ENCODE results near the gene ACSM3. TPM values are rescaled to one million over a fixed set of nuclear protein-coding genes. Genes with fewer than 3 reads are reported as not detected.
A peak's percentile ranks its signal among the peaks of the same experiment; 100 is the strongest.
"Not testable (repeated sequence)": the region's sequence is repeated elsewhere in the genome, so short reads cannot be mapped to it uniquely, and the experiment has no call there.

The ACSM3 gene, protein sequence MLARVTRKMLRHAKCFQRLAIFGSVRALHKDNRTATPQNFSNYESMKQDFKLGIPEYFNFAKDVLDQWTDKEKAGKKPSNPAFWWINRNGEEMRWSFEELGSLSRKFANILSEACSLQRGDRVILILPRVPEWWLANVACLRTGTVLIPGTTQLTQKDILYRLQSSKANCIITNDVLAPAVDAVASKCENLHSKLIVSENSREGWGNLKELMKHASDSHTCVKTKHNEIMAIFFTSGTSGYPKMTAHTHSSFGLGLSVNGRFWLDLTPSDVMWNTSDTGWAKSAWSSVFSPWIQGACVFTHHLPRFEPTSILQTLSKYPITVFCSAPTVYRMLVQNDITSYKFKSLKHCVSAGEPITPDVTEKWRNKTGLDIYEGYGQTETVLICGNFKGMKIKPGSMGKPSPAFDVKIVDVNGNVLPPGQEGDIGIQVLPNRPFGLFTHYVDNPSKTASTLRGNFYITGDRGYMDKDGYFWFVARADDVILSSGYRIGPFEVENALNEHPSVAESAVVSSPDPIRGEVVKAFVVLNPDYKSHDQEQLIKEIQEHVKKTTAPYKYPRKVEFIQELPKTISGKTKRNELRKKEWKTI
- total RNA-seq (11.3 TPM), polyA plus RNA-seq (3.5 TPM)

DNA sequence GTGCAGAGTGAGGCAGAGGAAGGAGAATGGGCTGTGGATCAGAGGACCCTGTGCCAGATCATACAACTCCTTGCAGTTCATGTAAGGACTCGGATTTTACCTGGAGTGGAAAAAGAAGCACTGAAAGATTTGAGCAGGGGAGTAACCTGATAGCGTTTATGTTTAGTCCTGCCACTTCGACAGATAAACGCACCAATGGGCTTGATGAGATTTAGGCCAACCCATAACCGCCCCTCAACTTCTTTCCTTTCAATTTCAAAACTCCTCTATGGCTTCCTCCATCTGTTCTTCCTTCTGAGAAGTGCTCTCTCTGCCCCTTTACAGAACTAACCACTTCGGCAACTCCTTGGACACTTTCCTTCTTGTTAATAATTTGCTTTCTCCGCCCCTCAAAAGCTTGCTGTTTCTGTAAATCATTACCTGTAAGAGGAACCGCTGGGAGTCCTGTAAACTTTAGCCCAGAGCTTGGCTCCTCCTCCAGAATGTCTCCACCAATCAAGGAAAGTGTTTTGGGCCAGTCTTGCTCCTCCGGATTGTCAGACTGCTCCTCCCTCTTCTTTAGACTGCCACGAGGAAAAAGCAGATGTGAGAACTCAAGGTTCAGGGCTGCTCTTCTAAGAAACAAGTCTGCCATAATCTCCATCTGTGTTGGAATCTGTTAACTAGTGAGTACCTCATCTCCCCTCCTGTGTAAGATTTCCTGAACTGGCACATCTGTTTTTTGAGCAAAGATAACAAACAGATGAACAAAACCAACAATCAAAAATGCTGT lies at the start of gene ACSM3:
Gene ACSM3 (plus strand): TSS at position 554 of the 772 bp plus-strand sequence. CDS start 6,021 bp downstream, outside the sequence.
- 14% methylated on average over 10 of the region's 10 CpGs for WGBS
- H3K36me3 ChIP-seq (ENCODE audit: insufficient read depth), result no peaks in the 10 kb centered on the region
- peak within 1 kb of the TSS; percentile 61 for H3K27ac ChIP-seq (ENCODE audit: low read depth)
- DNase-seq (ENCODE audit: extremely low spot score), result peak; percentile 90
- peak within 1 kb of the TSS; percentile 12 for H3K4me3 ChIP-seq (ENCODE audit: low read depth, low read length)
- H3K4me1 ChIP-seq (ENCODE audit: insufficient read depth), result no peaks in the 10 kb centered on the region

DNA sequence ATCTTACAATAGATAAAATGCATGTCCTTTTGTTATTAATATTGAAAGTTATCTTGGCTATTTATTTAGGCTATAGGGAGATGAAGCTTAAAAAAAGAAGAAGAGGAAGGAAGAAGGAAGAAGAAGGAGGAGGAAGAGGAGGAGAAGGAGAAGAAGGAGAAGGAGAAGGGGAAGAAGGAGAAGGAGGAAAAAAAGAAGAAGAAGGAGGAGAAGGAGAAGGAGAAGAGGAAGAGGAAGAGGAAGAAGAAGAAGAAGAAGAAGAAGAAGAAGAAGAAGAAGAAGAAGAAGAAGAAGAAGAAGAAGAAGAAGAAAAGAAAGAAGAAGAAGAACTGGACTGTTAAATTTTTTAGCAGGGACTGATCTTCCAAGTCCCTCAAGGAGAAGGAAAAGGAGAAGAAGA lies 46.1 kb upstream of the ACSM3 start:
- DNase-seq (ENCODE audit: extremely low spot score); H3K27ac ChIP-seq (ENCODE audit: low read depth); H3K4me1 ChIP-seq (ENCODE audit: insufficient read depth); H3K4me3 ChIP-seq (ENCODE audit: low read depth, low read length); H3K36me3 ChIP-seq (ENCODE audit: insufficient read depth): not testable (repeated sequence)

DNA sequence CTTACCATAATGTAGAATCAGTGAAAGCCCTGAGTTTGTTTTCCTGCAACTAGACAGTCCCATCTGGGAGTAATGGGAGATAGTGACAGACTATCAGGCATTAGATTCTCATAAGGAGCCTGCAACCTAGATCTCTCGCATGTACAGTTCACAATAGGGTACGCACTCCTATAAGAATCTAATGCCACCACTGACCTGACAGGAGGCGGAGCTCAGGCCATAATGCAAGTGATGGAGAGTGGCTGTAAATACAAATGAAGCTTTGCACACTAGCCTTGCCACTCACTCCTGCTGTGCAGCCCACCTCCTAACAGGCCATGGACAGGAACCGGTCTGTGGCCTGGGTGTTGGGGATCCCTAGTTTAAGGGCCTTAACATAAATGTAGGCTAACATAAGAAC lies 43.6 kb upstream of the ACSM3 start:
- no peak for DNase-seq (ENCODE audit: extremely low spot score)
- no peak overlapping the region for H3K4me3 ChIP-seq (ENCODE audit: low read depth, low read length)
- H3K4me1 ChIP-seq (ENCODE audit: insufficient read depth), result no peaks in the 10 kb centered on the region
- no peaks in the 10 kb centered on the region for H3K36me3 ChIP-seq (ENCODE audit: insufficient read depth)
- no peak overlapping the region for H3K27ac ChIP-seq (ENCODE audit: low read depth)
- 92% methylated on average over 4 of the region's 4 CpGs for WGBS

DNA sequence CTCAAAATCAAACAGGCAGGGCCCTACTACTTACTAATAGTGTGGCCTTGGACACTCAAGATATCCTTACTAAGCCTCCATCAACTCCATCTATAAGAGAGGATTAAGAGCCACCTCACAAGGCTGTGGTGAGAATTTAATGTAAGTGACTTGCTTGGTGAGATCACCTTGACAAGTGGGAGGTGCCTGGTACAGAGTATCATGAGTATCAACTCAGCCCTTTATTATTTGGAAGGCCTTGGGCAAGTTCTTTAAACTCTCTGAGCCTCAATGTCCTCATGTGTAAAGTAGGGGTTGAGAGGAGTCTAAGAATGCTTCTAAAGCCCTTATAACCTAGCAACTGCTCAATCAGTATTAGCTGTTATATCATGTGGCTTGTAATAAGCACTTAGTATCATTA lies 37.2 kb upstream of the ACSM3 start:
- no peak overlapping the region for H3K27ac ChIP-seq (ENCODE audit: low read depth)
- H3K36me3 ChIP-seq (ENCODE audit: insufficient read depth), result no peaks in the 10 kb centered on the region
- no peak for DNase-seq (ENCODE audit: extremely low spot score)
- no peaks in the 10 kb centered on the region for H3K4me1 ChIP-seq (ENCODE audit: insufficient read depth)
- no peak overlapping the region for H3K4me3 ChIP-seq (ENCODE audit: low read depth, low read length)

DNA sequence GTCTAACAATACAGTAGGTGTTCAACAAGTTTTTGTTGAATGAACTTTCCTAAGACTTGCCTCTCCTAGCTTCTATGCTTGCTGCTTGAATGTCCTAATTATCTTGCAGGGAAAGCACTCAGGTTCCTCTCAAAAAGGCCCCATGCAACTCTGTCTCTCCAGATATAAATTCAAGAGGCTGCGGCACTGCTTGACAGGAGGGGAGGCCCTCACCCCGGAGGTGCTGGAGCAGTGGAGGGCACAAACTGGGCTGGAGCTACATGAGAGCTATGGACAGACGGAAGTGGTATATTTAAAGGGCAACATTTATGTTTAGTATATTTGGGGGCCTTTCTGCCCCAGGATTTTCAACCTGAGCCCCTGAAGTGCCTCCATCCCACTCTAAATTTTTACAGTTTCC lies 36.6 kb upstream of the ACSM3 start:
- DNase-seq (ENCODE audit: extremely low spot score), result no peak
- WGBS, result 79% methylated on average over 3 of the region's 3 CpGs

DNA sequence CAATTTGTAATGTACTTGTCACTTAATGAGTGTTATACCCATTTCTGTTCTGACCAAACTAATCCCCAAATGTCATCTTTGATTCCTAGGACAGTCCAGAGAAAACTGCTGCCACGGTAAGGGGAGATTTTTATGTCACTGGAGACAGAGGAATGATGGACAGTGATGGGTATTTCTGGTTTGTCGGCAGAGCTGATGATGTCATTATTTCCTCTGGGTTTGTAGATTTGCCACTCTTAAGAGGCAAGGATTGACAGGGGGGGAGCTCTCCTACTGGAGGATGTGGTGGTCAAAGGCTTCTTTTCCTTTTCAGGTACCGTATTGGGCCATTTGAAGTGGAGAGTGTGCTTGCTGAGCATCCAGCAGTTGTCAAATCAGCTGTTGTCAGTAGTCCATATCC lies 34.7 kb upstream of the ACSM3 start:
- Histone ChIP-seq H3K4me1 (ENCODE audit: insufficient read depth) (no peaks in the 10 kb centered on the region), H3K4me3 (ENCODE audit: low read depth, low read length) (no peak overlapping the region), H3K27ac (ENCODE audit: low read depth) (no peak overlapping the region), H3K36me3 (ENCODE audit: insufficient read depth) (no peaks in the 10 kb centered on the region)
- no peak for DNase-seq (ENCODE audit: extremely low spot score)
- 78% methylated on average over 3 of the region's 3 CpGs for WGBS

More for the DNA sequence above, 36.6 kb upstream of the ACSM3 start:
- H3K4me3 ChIP-seq (ENCODE audit: low read depth, low read length), result no peak overlapping the region
- H3K36me3 ChIP-seq (ENCODE audit: insufficient read depth), result no peaks in the 10 kb centered on the region
- no peak overlapping the region for H3K27ac ChIP-seq (ENCODE audit: low read depth)
- H3K4me1 ChIP-seq (ENCODE audit: insufficient read depth), result no peaks in the 10 kb centered on the region

DNA sequence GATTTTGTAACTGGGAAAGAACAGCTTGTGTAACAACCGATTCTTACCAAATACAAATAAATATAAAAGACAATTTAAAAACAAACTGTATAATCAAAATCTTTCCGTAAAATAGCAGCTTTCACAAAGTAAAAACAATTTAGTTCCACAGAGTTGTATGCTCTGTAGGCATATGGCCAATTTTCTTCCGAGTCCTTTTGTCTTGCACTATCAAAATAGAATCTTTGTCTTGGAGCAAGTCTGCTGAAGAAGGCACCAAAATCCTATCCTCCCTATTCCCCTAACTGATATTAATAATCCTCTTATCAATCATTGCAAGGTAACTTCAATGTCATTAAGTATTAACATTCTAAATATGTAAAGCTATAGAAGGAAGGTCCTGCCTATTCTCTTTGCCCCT lies 29.8 kb upstream of the ACSM3 start:
- no peak overlapping the region for H3K27ac ChIP-seq (ENCODE audit: low read depth)
- no peak overlapping the region for H3K4me3 ChIP-seq (ENCODE audit: low read depth, low read length)
- peaks cover 13% of the 10 kb centered on the region for H3K36me3 ChIP-seq (ENCODE audit: insufficient read depth)
- no peak for DNase-seq (ENCODE audit: extremely low spot score)
- no peaks in the 10 kb centered on the region for H3K4me1 ChIP-seq (ENCODE audit: insufficient read depth)
- 73% methylated on average over 3 of the region's 3 CpGs for WGBS

DNA sequence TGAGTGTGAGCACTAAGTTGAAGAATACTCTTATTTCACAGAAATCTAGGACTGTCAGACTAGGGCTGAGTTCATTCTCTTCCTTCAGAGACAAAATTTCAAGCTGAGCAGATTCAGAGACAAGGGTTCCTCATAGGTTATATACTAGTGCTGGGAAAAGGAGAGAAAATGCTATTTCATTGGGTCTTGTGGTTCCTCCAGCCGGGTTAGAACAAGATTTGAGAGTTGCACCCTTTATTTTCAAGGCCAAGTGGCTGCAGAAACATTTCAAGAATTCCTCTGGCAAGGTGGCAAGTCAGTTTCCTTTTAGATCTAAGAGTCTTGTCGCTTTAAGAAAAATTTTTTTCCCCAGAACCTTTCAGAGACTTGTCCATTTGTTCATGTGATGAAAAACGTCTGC lies 29.0 kb upstream of the ACSM3 start:
- WGBS, result 64% methylated on average over 3 of the region's 3 CpGs
- Histone ChIP-seq H3K4me3 (ENCODE audit: low read depth, low read length) (no peak overlapping the region), H3K27ac (ENCODE audit: low read depth) (no peak overlapping the region), H3K4me1 (ENCODE audit: insufficient read depth) (no peaks in the 10 kb centered on the region), H3K36me3 (ENCODE audit: insufficient read depth) (peaks cover 13% of the 10 kb centered on the region)
- no peak for DNase-seq (ENCODE audit: extremely low spot score)

DNA sequence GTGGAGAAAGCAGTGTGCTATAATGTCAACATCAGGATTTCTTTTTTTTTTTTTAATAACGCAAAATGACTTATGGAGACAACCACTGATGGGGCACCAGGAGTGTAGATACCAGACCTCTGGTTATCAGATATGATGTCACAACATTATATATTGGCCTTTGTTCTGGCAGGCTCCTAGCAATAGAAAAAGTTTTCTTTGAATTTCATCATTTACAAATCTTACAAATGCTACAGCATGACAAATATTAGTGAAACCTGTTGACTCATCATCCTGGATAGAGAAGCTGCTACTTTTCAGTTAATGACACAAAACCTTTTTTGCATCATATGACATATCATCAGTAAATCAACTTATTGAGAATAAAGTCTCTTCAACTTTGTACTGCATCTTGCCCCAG lies 28.3 kb upstream of the ACSM3 start:
- peaks cover 13% of the 10 kb centered on the region for H3K36me3 ChIP-seq (ENCODE audit: insufficient read depth)
- WGBS, result 73% methylated on average over 1 of the region's 1 CpG
- no peaks in the 10 kb centered on the region for H3K4me1 ChIP-seq (ENCODE audit: insufficient read depth)
- no peak overlapping the region for H3K4me3 ChIP-seq (ENCODE audit: low read depth, low read length)
- H3K27ac ChIP-seq (ENCODE audit: low read depth), result no peak overlapping the region
- DNase-seq (ENCODE audit: extremely low spot score), result no peak

DNA sequence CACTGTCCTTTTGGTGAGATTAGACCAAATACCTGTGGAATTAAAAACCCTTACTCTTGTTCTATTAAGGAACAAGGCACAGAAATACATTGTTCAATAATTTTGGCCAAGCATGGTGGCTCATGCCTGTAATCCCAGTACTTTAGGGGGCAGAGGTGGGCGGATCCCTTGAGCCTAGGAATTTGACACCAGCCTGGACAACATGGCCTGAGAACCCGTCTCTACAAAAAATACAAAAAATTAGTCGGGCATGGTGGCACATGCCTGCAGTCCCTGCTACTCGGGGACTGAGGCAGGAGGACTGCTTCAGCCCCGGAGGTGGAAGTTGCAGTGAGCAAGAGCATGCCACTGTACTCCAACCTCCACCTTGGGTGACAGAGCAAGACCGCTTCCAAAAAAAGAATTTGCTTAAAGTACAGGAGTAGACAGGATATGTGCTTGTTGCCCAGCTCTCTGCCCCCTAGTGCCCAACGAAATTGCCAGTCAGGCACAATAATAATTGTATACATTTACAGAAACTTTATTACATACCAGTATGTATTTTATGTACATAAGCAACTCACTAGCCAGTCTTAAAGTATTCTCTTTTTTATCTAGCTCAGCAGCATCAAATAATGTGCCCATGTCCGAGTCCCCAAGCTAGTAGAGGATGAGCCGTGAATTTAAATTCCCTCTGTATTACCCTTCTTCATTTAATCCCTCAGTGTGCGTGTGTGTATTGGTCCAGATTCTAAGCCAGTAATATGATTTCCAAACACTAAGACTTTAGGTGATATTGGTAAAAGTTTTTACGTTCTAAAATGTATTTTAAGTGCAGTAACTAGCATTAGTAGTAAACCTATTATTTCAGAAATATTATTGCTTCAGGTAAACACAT lies 23.6 kb upstream of the ACSM3 start:
- peak overlapping the region; percentile 89 for H3K4me3 ChIP-seq (ENCODE audit: low read depth, low read length)
- H3K27ac ChIP-seq (ENCODE audit: low read depth), result no peak overlapping the region
- peaks cover 9% of the 10 kb centered on the region for H3K36me3 ChIP-seq (ENCODE audit: insufficient read depth)
- 48% methylated on average over 11 of the region's 11 CpGs for WGBS
- H3K4me1 ChIP-seq (ENCODE audit: insufficient read depth), result no peaks in the 10 kb centered on the region
- DNase-seq (ENCODE audit: extremely low spot score), result no peak

DNA sequence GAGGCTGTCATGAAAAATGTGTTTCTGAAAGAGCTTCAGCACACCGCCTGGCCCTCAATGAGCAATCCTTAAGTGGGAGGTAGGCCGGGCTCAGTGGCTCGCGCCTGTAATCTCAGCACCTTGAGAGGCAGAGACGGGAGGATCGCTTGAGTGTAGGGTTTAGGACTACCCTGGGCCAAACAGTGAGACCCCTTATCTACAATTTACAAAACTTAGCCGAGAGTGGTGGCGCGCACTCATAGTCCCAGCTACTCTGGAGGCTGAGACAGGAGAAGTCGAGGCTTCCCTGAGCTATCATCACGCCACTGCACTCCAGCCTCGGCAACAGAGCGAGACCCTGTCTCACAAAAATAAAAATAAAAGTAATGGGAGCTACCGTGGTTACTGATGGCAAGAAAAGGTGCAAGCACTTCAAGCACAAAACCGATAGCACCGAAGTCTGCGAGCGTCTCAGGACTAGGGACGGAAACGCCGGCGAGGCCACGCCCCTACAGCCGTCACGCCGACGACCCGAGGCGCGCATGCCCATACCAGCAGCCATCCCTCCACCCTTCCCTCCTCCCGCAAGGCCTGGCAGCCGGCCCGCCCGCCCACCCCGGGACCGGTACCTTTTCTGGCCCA lies 22.8 kb upstream of the ACSM3 start:
- peak overlapping the region; percentile 93 for H3K27ac ChIP-seq (ENCODE audit: low read depth)
- DNase-seq (ENCODE audit: extremely low spot score), result peak; percentile 50
- H3K4me3 ChIP-seq (ENCODE audit: low read depth, low read length), result peak overlapping the region; percentile 89
- H3K4me1 ChIP-seq (ENCODE audit: insufficient read depth), result no peaks in the 10 kb centered on the region
- peaks cover 8% of the 10 kb centered on the region for H3K36me3 ChIP-seq (ENCODE audit: insufficient read depth)
- WGBS, result under 1% methylated on average over 36 of the region's 36 CpGs

DNA sequence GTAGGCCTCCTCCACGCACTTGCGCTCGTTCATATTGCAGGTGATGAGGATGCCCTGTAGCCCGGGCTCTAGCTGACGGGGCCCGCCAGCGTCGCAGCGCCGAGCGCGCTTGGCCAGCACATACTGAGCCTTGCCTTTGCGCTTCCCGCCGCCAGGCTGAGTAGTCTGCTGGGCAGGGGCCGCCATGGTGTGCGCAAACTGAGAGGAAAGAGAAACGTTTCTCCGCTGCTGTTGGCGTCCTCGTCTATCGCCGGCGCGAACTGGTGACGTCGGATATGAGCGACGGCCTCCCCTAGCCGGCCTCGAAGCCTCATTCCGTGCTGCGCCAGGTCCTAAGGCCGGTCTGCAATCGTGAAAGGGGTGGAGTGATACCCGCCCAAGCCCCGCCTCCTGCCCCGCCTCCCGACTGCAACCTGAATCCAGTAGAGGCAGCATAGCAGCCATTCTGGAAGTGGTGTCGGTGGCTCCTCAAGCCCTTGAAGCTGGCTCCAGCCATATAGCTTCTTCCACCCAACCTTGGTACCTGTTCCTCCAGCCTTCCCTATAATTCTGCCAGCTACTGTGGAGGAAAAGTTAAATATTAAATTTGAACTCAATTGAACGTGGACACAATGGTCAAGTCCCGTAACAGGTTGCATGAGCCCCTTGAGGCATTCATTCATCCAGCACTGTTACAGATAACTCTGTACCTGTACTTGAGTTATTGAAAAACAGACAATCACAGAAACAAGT lies 22.1 kb upstream of the ACSM3 start, which contains the start of gene THUMPD1:
Gene THUMPD1 (minus strand): TSS at position 265 of the 732 bp plus-strand sequence. CDS start 79 bp downstream, at position 186.
- WGBS, result 4% methylated on average over 42 of the region's 42 CpGs
- Histone ChIP-seq H3K4me3 (ENCODE audit: low read depth, low read length) (peak within 1 kb of the TSS; percentile 89), H3K36me3 (ENCODE audit: insufficient read depth) (peaks cover 4% of the 10 kb centered on the region), H3K4me1 (ENCODE audit: insufficient read depth) (no peaks in the 10 kb centered on the region), H3K27ac (ENCODE audit: low read depth) (peak within 1 kb of the TSS; percentile 93)
- DNase-seq (ENCODE audit: extremely low spot score), result peak; percentile 87

Data from urinary bladder (tissue), 4 donors.